Left ventricle myocardium superior (tissue), 1 donor: ENCODE data around the gene MDFIC. TPM values are rescaled to one million over a fixed set of nuclear protein-coding genes. Genes with fewer than 3 reads are reported as not detected.

Source experiments
- ATAC-seq: fragments of 200-7000 bp; cut with Tn5 transposase; one replicate; pipeline ENCODE4 v1.9.1; 2020; ENCODE audit warnings: mild to moderate bottlenecking, moderate library complexity
- DNase-seq: peaks from one replicate; pipeline ENCODE4 v3.0.0-alpha.2; 2020
- intact Hi-C: fragments of 100-400 bp; cut with micrococcal nuclease; formaldehyde crosslinking; loops from one replicate; pipeline ENCODE4 v1.11.0; 2022
- total RNA-seq: library from RNA; stranded (reverse); fragmentation: NEBNext Ultra II Directional; extraction: Animal tissue kit (Norgen Biotek cat#: 25700); gene quantifications from one replicate; pipeline ENCODE4 v1.2.1, GENCODE V29; 2021
- donor health status: DM: no; HTN: yes; CAD: no; lungs with severe emphysema.

The MDFIC gene
- total RNA-seq, 1 donor from 2014 or later, result 19.9 TPM

- intact Hi-C loops, result no loop called here
- DNase-seq (no peak), ATAC-seq (no peak)
Observed at GRCh38 chr7:114981323-114981722, 59.4 kb downstream of the MDFIC start.

- ATAC-seq, result no peak
- no peak for DNase-seq
- intact Hi-C loops, result no loop called here
Observed at GRCh38 chr7:114985116-114985715, 63.3 kb downstream of the MDFIC start.

- intact Hi-C loops, result no loop called here
- DNase-seq (no peak), ATAC-seq (no peak)
Observed at GRCh38 chr7:114986190-114987180, 64.6 kb downstream of the MDFIC start.

GRCh38 chr7:114988026-114988425, 66.1 kb downstream of the MDFIC start:
- DNase-seq, result no peak
- intact Hi-C loops, result no loop called here
- ATAC-seq, result peak; percentile 72

- ATAC-seq, result peak; percentile 82
- intact Hi-C loops, result no loop called here
- peak; percentile 73 for DNase-seq
Observed at GRCh38 chr7:114988755-114989375, 67.0 kb downstream of the MDFIC start.

GRCh38 chr7:114989531-114989930, 67.6 kb downstream of the MDFIC start:
- intact Hi-C loops, result no loop called here
- DNase-seq, result no peak
- no peak for ATAC-seq

GRCh38 chr7:114997487-114998404, 75.9 kb downstream of the MDFIC start:
- no peak for ATAC-seq
- intact Hi-C loops, result no loop called here
- no peak for DNase-seq

GRCh38 chr7:115004121-115004520, 82.2 kb downstream of the MDFIC start:
- DNase-seq, result no peak
- intact Hi-C loops, result no loop called here
- ATAC-seq, result no peak

GRCh38 chr7:115005251-115005650, 83.4 kb downstream of the MDFIC start:
- intact Hi-C loops, result no loop called here
- DNase-seq (no peak), ATAC-seq (no peak)

- ATAC-seq (no peak), DNase-seq (no peak)
- intact Hi-C loops, result no loop called here
Observed at GRCh38 chr7:115005953-115006352, 84.1 kb downstream of the MDFIC start.

GRCh38 chr7:115007751-115008150, 85.9 kb downstream of the MDFIC start:
- peak; percentile 9 for ATAC-seq
- peak; percentile 34 for DNase-seq
- intact Hi-C loops, result no loop called here

- intact Hi-C loops, result no loop called here
- ATAC-seq, result peak; percentile 96
- peak; percentile 86 for DNase-seq
Observed at GRCh38 chr7:115008465-115009114, 86.7 kb downstream of the MDFIC start.

GRCh38 chr7:115009139-115009538, 87.2 kb downstream of the MDFIC start:
- DNase-seq, result no peak
- ATAC-seq, result no peak
- intact Hi-C loops, result no loop called here

GRCh38 chr7:115009736-115010440, 88.0 kb downstream of the MDFIC start:
- peak; percentile 72 for ATAC-seq
- no peak for DNase-seq
- intact Hi-C loops, result no loop called here

- ATAC-seq, result no peak
- intact Hi-C loops, result no loop called here
Observed at GRCh38 chr7:115010441-115010820, 88.5 kb downstream of the MDFIC start.

GRCh38 chr7:115013886-115014285, 92.0 kb downstream of the MDFIC start:
- DNase-seq (no peak), ATAC-seq (no peak)
- intact Hi-C loops, result no loop called here

More at GRCh38 chr7:115010441-115010820, 88.5 kb downstream of the MDFIC start:
- no peak for DNase-seq

GRCh38 chr7:115014794-115015193, 92.9 kb downstream of the MDFIC start:
- intact Hi-C loops, result no loop called here
- ATAC-seq (no peak), DNase-seq (no peak)

- intact Hi-C loops, result no loop called here
- DNase-seq (no peak), ATAC-seq (no peak)
Observed at GRCh38 chr7:115015619-115016018, 93.7 kb downstream of the MDFIC start.
